Breast epithelium (tissue), 4 donors: ENCODE data around the gene GPHA2. TPM values are rescaled to one million over a fixed set of nuclear protein-coding genes. Genes with fewer than 3 reads are reported as not detected.

Experiments used
- DNase-seq, 2 donors: peaks; one replicate each; pipeline ENCODE4 v3.0.0-alpha.2; 2019; ENCODE audit warnings: low spot score in 2 of 2
- H3K27ac ChIP-seq, 2 donors: fragments of 200-600 bp; sonication (generic) in 1 of 2; one replicate each; pipeline ENCODE4 v1.5.1; 2016 to 2019; ENCODE audit warnings: mild to moderate bottlenecking in 1 of 2
- H3K27me3 ChIP-seq, 2 donors: fragments of 200-600 bp; sonication (generic) in 1 of 2; one replicate each; pipeline versions ENCODE4 v1.5.1 to v1.6.0; 2017 to 2019; ENCODE audit warnings: control low read depth in 1 of 2, mild to moderate bottlenecking in 1 of 2
- H3K36me3 ChIP-seq: fragments of 200-600 bp; one replicate; pipeline ENCODE4 v1.5.1; 2019
- H3K4me1 ChIP-seq, 2 donors: fragments of 200-600 bp; sonication (generic); one replicate each; pipeline ENCODE4 v1.5.1; 2016 to 2019; ENCODE audit warnings: control low read depth in 1 of 2
- H3K4me3 ChIP-seq, 3 donors: fragments of 200-600 bp; sonication (generic); 1 replicate in 2 of 3; 2 replicates in 1 of 3; pipeline ENCODE4 v1.5.1; 2016 to 2019; ENCODE audit warnings: mild to moderate bottlenecking in 3 of 3, moderate library complexity in 2 of 3
- H3K9me3 ChIP-seq, 2 donors: fragments of 200-600 bp; sonication (generic) in 1 of 2; one replicate each; pipeline ENCODE4 v1.5.1; 2016 to 2019; ENCODE audit warnings: control low read depth in 1 of 2
- POLR2A ChIP-seq: fragments of 450-650 bp; IDR thresholded peaks from one replicate; pipeline ENCODE4 v1.6.1; 2016; ENCODE audit warnings: antibody characterized with exemption, mild to moderate bottlenecking, moderate library complexity
- POLR2AphosphoS5 ChIP-seq, 3 donors: sonication (generic); formaldehyde crosslinking; IDR thresholded peaks; one replicate each; pipeline ENCODE4 v1.6.1; 2017; ENCODE audit warnings: antibody characterized with exemption in 3 of 3
- intact Hi-C: fragments of 100-400 bp; cut with DNase I; formaldehyde crosslinking; loops from one replicate; pipeline ENCODE4 v1.15.1; 2023; ENCODE audit warnings: low total_unique reads
- total RNA-seq, 3 donors: library from RNA; depleted of rRNA; stranded (reverse); fragments of >200 nt; gene quantifications; one replicate each; pipeline ENCODE4 v1.1.0, GENCODE V29; 2016
- TF ChIP-seq, protein P1 (sequence below), 3 donors: fragments of 450-650 bp; IDR thresholded peaks; one replicate each; pipeline ENCODE4 v1.5.1; 2016 to 2017; ENCODE audit warnings: antibody characterized with exemption in 3 of 3, mild to moderate bottlenecking in 3 of 3, moderate library complexity in 3 of 3

The GPHA2 gene
- total RNA-seq, 3 donors from 2014 or later: not detected

DNA sequence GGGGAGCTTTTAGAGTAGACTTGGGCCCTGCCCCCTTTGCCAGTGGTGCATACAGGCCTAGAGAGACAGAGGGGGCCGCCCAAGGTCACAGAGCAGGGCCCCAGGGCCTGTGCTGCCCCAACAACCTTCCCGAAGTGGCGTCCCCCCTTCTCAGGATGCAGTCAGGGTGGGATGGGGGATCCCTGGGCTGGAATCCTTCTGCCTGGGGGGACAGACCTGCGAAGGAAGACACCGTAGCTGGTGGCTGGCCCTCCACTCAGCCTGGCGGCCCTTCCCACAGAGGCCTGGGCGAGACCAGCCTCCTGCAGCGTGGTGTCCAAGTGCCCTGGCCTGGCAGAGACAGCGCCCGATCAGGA is 42.9 kb downstream of the GPHA2 start:
- Histone ChIP-seq H3K27me3 (no peaks in the 10 kb centered on the region), H3K27ac (no peak overlapping the region), H3K36me3 (no peaks in the 10 kb centered on the region), H3K4me1 (peaks cover 0 to 3% of the 10 kb centered on the region in 2 donors), H3K9me3 (no peaks in the 10 kb centered on the region), H3K4me3 (no peak overlapping the region)
- TF ChIP-seq POLR2A (no peak), POLR2AphosphoS5 (IDR thresholded peaks at IDR 0.05) (no peak)
- TF ChIP-seq, protein P1, sequence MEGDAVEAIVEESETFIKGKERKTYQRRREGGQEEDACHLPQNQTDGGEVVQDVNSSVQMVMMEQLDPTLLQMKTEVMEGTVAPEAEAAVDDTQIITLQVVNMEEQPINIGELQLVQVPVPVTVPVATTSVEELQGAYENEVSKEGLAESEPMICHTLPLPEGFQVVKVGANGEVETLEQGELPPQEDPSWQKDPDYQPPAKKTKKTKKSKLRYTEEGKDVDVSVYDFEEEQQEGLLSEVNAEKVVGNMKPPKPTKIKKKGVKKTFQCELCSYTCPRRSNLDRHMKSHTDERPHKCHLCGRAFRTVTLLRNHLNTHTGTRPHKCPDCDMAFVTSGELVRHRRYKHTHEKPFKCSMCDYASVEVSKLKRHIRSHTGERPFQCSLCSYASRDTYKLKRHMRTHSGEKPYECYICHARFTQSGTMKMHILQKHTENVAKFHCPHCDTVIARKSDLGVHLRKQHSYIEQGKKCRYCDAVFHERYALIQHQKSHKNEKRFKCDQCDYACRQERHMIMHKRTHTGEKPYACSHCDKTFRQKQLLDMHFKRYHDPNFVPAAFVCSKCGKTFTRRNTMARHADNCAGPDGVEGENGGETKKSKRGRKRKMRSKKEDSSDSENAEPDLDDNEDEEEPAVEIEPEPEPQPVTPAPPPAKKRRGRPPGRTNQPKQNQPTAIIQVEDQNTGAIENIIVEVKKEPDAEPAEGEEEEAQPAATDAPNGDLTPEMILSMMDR (IDR thresholded peaks at IDR 0.05): no peak
- no peak for DNase-seq
- intact Hi-C loops: no loop called here

DNA sequence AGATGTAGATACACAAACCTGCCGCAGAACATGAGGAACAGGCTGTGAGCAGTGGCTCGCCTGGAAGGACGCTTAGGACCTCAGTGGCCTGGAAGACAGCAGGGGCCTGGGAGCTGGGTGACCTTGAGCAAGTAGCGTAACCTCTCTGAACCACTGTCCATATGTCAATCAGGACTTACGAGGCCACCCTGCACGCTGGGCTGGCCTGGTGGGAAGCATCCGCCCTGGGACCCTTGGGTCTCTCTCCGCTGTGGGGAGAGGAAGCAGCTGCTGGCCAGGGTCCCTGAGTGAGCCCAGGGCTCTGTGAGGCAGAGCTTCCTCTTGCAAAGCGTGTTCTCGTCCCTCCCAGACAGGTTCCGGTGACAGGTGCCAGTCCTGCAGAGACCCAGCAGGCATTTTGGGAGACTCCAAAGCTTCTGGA is 43.3 kb downstream of the GPHA2 start:
- Histone ChIP-seq H3K27me3 (no peaks in the 10 kb centered on the region), H3K9me3 (no peaks in the 10 kb centered on the region), H3K4me1 (peaks cover 0 to 4% of the 10 kb centered on the region in 2 donors), H3K27ac (no peak overlapping the region), H3K4me3 (no peak overlapping the region), H3K36me3 (no peaks in the 10 kb centered on the region)
- TF ChIP-seq POLR2A: no peak
- TF ChIP-seq, protein P1 (IDR thresholded peaks at IDR 0.05): no peak
- no peak for TF ChIP-seq POLR2AphosphoS5 (IDR thresholded peaks at IDR 0.05)
- DNase-seq: no peak
- intact Hi-C loops: no loop called here

DNA sequence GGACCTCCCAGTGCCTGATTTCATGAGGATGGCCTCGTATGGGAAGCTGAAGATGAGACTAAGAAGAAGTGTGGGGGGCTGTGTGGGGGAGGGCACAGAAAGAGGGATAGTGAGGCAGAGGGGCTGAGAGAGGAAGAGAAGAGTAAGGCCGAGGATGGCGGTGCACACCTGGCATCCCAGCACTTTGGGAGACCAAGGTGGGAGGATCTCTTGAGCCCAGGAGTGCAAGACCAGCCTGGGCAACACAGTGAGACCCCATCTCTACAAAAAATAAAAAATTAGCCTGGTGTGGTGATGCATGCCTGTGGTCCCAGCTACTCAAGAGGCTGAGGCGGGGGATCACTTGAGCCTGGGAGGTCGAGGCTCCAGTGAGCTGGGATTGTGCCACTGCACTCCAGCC is 43.8 kb downstream of the GPHA2 start:
- Histone ChIP-seq H3K27ac (no peak overlapping the region), H3K4me3 (no peak overlapping the region), H3K9me3 (no peaks in the 10 kb centered on the region), H3K27me3 (no peaks in the 10 kb centered on the region), H3K4me1 (peaks cover 0 to 4% of the 10 kb centered on the region in 2 donors), H3K36me3 (no peaks in the 10 kb centered on the region)
- no peak for TF ChIP-seq POLR2A
- TF ChIP-seq, protein P1 (IDR thresholded peaks at IDR 0.05): no peak
- no peak for TF ChIP-seq POLR2AphosphoS5 (IDR thresholded peaks at IDR 0.05)
- intact Hi-C loops: no loop called here
- DNase-seq: no peak

DNA sequence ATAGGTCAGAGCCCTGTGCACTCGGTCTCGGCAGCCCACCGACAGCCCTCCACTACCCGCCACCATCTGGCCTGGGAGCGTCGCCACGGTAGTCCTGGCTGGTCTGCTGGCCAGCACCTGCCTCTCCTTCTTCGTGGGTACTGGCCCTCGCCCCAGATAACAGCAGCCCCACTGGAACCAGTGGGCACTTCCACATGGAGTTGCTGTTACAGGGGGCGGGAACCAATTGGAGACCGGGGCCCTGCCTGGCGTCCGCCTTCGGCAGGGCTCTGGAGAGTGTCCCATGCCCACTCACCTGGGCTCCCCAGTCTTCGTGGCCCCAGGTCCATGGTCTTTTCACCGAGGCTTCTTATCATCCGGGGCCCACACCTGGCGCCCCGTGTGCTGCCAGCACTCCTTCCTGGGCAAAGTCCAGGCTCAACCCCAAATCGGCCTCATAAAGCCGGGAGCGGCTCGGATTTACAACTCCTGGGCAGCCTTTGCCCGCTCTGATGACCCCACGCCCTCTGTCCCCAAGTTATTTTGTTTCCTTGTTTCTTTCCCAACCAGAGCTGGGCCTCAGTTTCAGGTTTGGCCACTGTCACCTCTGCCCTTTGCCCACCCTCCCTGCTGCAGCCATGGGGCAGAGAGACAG is 44.4 kb downstream of the GPHA2 start:
- DNase-seq: no peak
- Histone ChIP-seq H3K27ac (no peak overlapping the region), H3K4me1 (peaks cover 0 to 4% of the 10 kb centered on the region in 2 donors), H3K27me3 (no peaks in the 10 kb centered on the region), H3K4me3 (no peak overlapping the region), H3K9me3 (no peaks in the 10 kb centered on the region), H3K36me3 (no peaks in the 10 kb centered on the region)
- no peak for TF ChIP-seq POLR2AphosphoS5 (IDR thresholded peaks at IDR 0.05)
- intact Hi-C loops: no loop called here

DNA sequence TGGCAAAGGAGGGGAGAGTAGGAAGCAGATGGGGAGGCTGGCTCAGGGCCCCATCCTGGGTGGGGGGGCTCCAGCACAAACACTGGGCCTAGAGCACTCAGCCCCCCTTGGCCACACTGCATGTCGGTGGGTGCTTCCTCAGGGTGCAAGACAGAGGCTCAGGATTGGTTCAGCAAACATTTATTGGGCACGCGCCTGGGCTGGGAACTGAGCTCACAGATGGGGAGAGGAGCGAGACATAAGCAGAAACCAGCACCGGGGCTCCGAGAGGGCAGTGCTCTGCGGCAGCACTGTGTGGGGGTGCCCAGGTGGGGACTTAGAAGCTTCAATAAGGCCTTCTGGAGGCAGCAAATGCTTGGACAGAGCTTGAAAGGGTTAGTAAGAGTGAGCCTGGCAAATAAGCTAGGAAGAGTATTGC is 45.2 kb downstream of the GPHA2 start:
- H3K36me3 ChIP-seq: no peaks in the 10 kb centered on the region
- H3K4me3 ChIP-seq: no peak overlapping the region
- H3K27me3 ChIP-seq: no peaks in the 10 kb centered on the region
- H3K4me1 ChIP-seq: peaks cover 0 to 4% of the 10 kb centered on the region in 2 donors
- no peak for DNase-seq
- H3K27ac ChIP-seq: no peak overlapping the region
- intact Hi-C loops: no loop called here
- no peaks in the 10 kb centered on the region for H3K9me3 ChIP-seq
- TF ChIP-seq, protein P1 (IDR thresholded peaks at IDR 0.05): no peak
- TF ChIP-seq POLR2AphosphoS5 (IDR thresholded peaks at IDR 0.05) (no peak), POLR2A (no peak)
